Measurements from ENCODE around the gene CELSR1.

DNA sequence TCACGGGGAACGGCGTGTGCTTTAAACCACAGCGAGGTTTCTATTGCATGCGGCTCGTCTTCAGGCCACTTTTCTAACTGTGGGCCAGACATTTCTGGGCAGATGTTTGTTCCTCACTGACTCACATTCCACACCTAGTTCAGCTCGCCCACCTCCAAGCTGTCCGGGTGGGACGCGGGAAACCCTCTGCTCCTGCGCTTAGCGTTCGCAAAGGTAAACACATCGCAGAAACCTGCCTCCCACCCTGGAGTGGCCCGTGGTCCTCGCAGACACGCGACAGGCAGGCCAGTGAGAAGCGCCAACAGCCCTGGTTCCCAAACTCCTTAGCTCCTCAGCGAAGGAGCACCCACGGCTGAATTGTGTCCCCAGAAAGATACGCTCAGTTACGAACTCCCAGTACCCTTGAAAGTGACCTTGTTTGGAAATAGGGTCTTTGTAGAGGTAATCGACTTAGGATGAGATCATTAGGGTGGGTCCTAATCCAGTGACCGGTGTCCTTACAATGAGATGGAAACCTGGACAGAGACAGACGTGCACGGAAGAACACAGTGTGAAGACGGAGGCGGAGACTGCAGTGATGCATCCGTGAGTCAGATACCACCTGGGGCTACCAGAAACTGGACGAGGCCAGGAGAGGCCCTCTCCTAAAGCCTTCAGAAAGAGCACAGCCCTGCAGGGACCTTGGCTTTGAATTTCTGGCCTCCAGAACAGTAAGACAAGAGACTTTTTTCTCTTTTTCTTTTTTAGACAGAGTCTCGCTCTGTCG, 82.7 kb downstream of the CELSR1 start:
- TF ChIP-seq POLR2A (IDR thresholded peaks at IDR 0.05) = no peak
- TF ChIP-seq, protein P1, sequence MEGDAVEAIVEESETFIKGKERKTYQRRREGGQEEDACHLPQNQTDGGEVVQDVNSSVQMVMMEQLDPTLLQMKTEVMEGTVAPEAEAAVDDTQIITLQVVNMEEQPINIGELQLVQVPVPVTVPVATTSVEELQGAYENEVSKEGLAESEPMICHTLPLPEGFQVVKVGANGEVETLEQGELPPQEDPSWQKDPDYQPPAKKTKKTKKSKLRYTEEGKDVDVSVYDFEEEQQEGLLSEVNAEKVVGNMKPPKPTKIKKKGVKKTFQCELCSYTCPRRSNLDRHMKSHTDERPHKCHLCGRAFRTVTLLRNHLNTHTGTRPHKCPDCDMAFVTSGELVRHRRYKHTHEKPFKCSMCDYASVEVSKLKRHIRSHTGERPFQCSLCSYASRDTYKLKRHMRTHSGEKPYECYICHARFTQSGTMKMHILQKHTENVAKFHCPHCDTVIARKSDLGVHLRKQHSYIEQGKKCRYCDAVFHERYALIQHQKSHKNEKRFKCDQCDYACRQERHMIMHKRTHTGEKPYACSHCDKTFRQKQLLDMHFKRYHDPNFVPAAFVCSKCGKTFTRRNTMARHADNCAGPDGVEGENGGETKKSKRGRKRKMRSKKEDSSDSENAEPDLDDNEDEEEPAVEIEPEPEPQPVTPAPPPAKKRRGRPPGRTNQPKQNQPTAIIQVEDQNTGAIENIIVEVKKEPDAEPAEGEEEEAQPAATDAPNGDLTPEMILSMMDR (IDR thresholded peaks at IDR 0.05) = no peak

Data from lower leg skin (tissue), 3 donors.